NCI-H1092 (cell line): ENCODE results near the gene PYGO1.
A peak's percentile ranks its signal among the peaks of the same experiment; 100 is the strongest.
"Not testable (repeated sequence)": the region's sequence is repeated elsewhere in the genome, so short reads cannot be mapped to it uniquely, and the experiment has no call there.

Experiments
- DNase-seq: peaks from one replicate; lab custom pipeline; 2025; lab: John Stamatoyannopoulos, UW

PYGO1 gene

GRCh38 chr15:55588070-55588814, at the start of gene PYGO1:
PYGO1 (minus strand) TSS chr15:55588345; CDS start chr15:55587883, 462 bp downstream.
- DNase-seq = peak; percentile 23

GRCh38 chr15:55637086-55637485, 48.9 kb upstream of the PYGO1 start:
- no peak for DNase-seq

- no peak for DNase-seq
These were observed 45.6 kb upstream of the PYGO1 start for GRCh38 chr15:55633731-55634130.

- DNase-seq = no peak
These were observed 44.3 kb upstream of the PYGO1 start for GRCh38 chr15:55632434-55632833.

GRCh38 chr15:55630858-55631257, 42.7 kb upstream of the PYGO1 start:
- DNase-seq = no peak

- no peak for DNase-seq
These were observed 40.2 kb upstream of the PYGO1 start for GRCh38 chr15:55628369-55628730.

- no peak for DNase-seq
These were observed 39.7 kb upstream of the PYGO1 start for GRCh38 chr15:55627730-55628368.

- DNase-seq = no peak
These were observed 31.6 kb upstream of the PYGO1 start for GRCh38 chr15:55619783-55620182.

GRCh38 chr15:55618387-55618786, 30.2 kb upstream of the PYGO1 start:
- DNase-seq = no peak

GRCh38 chr15:55615445-55615844, 27.3 kb upstream of the PYGO1 start:
- no peak for DNase-seq

- DNase-seq = no peak
These were observed 25.6 kb upstream of the PYGO1 start for GRCh38 chr15:55613727-55614126.

GRCh38 chr15:55606214-55606613, 18.1 kb upstream of the PYGO1 start:
- no peak for DNase-seq

GRCh38 chr15:55601374-55601773, 13.2 kb upstream of the PYGO1 start:
- no peak for DNase-seq

- no peak for DNase-seq
These were observed 11.3 kb upstream of the PYGO1 start for GRCh38 chr15:55599439-55599838.

- not testable (repeated sequence) for DNase-seq
These were observed 4.9 kb upstream of the PYGO1 start for GRCh38 chr15:55593019-55593418.

- no peak for DNase-seq
These were observed 2.6 kb upstream of the PYGO1 start for GRCh38 chr15:55590788-55591187.

- DNase-seq = no peak
These were observed 1.1 kb upstream of the PYGO1 start for GRCh38 chr15:55589287-55589686.

- no peak for DNase-seq
These were observed 620 bp upstream of the PYGO1 start for GRCh38 chr15:55588815-55589115.

- DNase-seq = peak; percentile 8
These were observed 650 bp downstream of the PYGO1 start for GRCh38 chr15:55587321-55588069.

GRCh38 chr15:55586808-55587207, 1.3 kb downstream of the PYGO1 start:
- DNase-seq = no peak

GRCh38 chr15:55576943-55577342, 11.2 kb downstream of the PYGO1 start:
- no peak for DNase-seq

- DNase-seq = no peak
These were observed 14.0 kb downstream of the PYGO1 start for GRCh38 chr15:55574096-55574495.

- DNase-seq = no peak
These were observed 14.9 kb downstream of the PYGO1 start for GRCh38 chr15:55573224-55573623.
